Stimulated activated CD8-positive, alpha-beta memory T cell treated with anti-CD3 and anti-CD28 coated beads, Interleukin-4, amount 100 ng/mL, for 1 hour (primary cell): ENCODE data around the gene TSHZ2.

Experiments used
- DNase-seq, 2 donors: peaks; one replicate each; pipeline ENCODE4 v3.0.0-alpha.2; 2020; ENCODE audit warnings: low read depth in 2 of 2, low spot score in 1 of 2

The TSHZ2 gene

GRCh38 chr20:52994184-52994970, 22.2 kb downstream of the TSHZ2 start:
- DNase-seq, result no peak

GRCh38 chr20:52996130-52996529, 24.0 kb downstream of the TSHZ2 start:
- no peak for DNase-seq

GRCh38 chr20:52996658-52997057, 24.5 kb downstream of the TSHZ2 start:
- DNase-seq, result no peak

- DNase-seq, result no peak
These were observed 26.1 kb downstream of the TSHZ2 start for GRCh38 chr20:52998268-52998667.

- DNase-seq, result no peak
These were observed 26.9 kb downstream of the TSHZ2 start for GRCh38 chr20:52999040-52999439.

- no peak for DNase-seq
These were observed 29.5 kb downstream of the TSHZ2 start for GRCh38 chr20:53001498-53002301.

GRCh38 chr20:53002786-53003185, 30.6 kb downstream of the TSHZ2 start:
- no peak for DNase-seq

- DNase-seq, result no peak
These were observed 31.4 kb downstream of the TSHZ2 start for GRCh38 chr20:53003420-53004154.

- no peak for DNase-seq
These were observed 32.2 kb downstream of the TSHZ2 start for GRCh38 chr20:53004267-53004813.

- no peak for DNase-seq
These were observed 38.0 kb downstream of the TSHZ2 start for GRCh38 chr20:53009979-53010735.

GRCh38 chr20:53011640-53012039, 39.5 kb downstream of the TSHZ2 start:
- no peak for DNase-seq

- no peak for DNase-seq
These were observed 41.0 kb downstream of the TSHZ2 start for GRCh38 chr20:53013183-53013582.

- no peak for DNase-seq
These were observed 41.7 kb downstream of the TSHZ2 start for GRCh38 chr20:53013847-53014246.

GRCh38 chr20:53016071-53016470, 43.9 kb downstream of the TSHZ2 start:
- DNase-seq, result no peak

GRCh38 chr20:53016534-53017042, 44.4 kb downstream of the TSHZ2 start:
- DNase-seq, result no peak

GRCh38 chr20:53017206-53017605, 45.0 kb downstream of the TSHZ2 start:
- no peak for DNase-seq

- DNase-seq, result no peak
These were observed 47.3 kb downstream of the TSHZ2 start for GRCh38 chr20:53019464-53019863.

GRCh38 chr20:53020376-53020775, 48.2 kb downstream of the TSHZ2 start:
- DNase-seq, result no peak

GRCh38 chr20:53020834-53021233, 48.7 kb downstream of the TSHZ2 start:
- DNase-seq, result no peak

- no peak for DNase-seq
These were observed 49.8 kb downstream of the TSHZ2 start for GRCh38 chr20:53021934-53022333.
